ENCODE measurements around the gene GAD1. TPM values are rescaled to one million over a fixed set of nuclear protein-coding genes. Genes with fewer than 3 reads are reported as not detected.

The GAD1 gene
- total and polyA plus RNA-seq, 2 of the 8 experiments (the other 6 are each of a cell fraction or from before 2014, with no cell fraction given) = 0.65 to 1.0 TPM

- TF ChIP-seq EGR1 (IDR thresholded peaks at IDR 0.05; ENCODE audit: borderline replicate concordance, low read depth, low read length) (no peak), ASH2L (IDR thresholded peaks at IDR 0.05; ENCODE audit: low read length) (no peak)
Observed at GRCh38 chr2:170824526-170825015, 7.9 kb downstream of the GAD1 start (continued).
